HG03135 (cell line): ENCODE data around the gene FUT2.
A peak's percentile ranks its signal among the peaks of the same experiment; 100 is the strongest.
"Not testable (repeated sequence)": the region's sequence is repeated elsewhere in the genome, so short reads cannot be mapped to it uniquely, and the experiment has no call there.

Experiments
- ATAC-seq: cut with Tn5 transposase; IDR thresholded peaks from one replicate; pipeline ENCODE4 v1.9.1; 2021; ENCODE audit warnings: mild to moderate bottlenecking, moderate library complexity; ENCODE audit not compliant: unreplicated experiment

Gene FUT2

GRCh38 chr19:48698046-48698445, 2.3 kb downstream of the FUT2 start:
- no peak for ATAC-seq

DNA sequence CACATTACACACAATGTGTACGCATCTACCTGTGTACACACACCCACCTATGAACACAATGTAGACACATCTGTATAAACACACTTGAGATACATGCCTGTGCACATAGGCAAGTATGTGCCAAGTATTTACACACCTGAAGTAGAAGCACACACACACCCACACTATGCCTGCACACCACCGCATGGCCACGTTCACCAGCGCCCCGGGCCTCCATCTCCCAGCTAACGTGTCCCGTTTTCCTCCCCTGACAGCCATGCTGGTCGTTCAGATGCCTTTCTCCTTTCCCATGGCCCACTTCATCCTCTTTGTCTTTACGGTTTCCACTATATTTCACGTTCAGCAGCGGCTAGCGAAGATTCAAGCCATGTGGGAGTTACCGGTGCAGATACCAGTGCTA, 6.9 kb downstream of the FUT2 start:
- no peak for ATAC-seq

DNA sequence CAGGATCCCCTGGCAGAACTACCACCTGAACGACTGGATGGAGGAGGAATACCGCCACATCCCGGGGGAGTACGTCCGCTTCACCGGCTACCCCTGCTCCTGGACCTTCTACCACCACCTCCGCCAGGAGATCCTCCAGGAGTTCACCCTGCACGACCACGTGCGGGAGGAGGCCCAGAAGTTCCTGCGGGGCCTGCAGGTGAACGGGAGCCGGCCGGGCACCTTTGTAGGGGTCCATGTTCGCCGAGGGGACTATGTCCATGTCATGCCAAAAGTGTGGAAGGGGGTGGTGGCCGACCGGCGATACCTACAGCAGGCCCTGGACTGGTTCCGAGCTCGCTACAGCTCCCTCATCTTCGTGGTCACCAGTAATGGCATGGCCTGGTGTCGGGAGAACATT, 7.5 kb downstream of the FUT2 start:
- no peak for ATAC-seq

DNA sequence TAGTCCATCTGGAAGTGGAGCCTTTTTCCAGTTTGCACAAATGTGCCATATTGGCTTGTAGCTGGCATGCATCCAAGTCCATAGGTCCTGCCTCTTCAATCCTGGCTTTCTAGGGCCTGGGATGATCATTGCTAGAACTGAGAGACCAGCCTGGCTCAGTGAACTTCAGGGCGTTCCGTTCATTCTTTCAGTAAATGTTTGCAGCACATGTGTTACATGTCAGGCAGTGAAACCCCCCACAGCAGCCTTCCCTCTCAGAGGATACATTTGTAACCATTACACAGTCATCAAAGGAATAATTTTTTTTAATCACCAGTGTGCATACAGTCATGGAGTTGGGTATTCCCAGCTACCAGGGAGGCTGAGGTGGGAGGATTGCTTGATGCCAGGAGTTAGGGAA, 9.7 kb downstream of the FUT2 start:
- ATAC-seq, result no peak

GRCh38 chr19:48708471-48708870, 12.7 kb downstream of the FUT2 start:
- ATAC-seq, result no peak

DNA sequence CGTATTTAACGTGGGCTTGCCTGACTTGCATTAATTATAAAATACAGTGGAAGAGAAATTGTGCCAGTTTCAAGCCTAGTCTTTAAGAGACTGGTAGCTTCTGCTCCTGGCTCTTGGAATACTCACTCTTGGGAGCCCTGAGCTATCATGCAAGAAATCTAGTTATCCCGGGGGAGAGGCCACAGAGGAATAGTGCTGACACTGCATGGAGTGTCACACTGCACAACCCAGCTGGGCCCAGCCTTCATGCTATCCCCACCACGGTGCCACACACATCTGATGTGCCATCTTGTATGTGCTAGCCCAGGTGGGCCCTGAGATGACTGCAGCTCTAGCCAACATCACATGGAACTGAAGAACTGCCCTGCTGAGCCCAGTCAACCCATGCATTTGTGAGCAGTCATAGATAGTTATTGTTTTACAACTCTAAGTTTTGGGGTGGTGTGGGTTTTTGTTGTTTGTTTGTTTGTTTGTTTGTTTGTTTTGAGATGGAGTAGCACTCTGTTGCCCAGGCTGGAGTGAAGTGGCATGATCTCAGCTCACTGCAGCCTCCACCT, 15.4 kb downstream of the FUT2 start:
- no peak for ATAC-seq

- no peak for ATAC-seq
Observed at GRCh38 chr19:48713041-48713863, 17.5 kb downstream of the FUT2 start.

DNA sequence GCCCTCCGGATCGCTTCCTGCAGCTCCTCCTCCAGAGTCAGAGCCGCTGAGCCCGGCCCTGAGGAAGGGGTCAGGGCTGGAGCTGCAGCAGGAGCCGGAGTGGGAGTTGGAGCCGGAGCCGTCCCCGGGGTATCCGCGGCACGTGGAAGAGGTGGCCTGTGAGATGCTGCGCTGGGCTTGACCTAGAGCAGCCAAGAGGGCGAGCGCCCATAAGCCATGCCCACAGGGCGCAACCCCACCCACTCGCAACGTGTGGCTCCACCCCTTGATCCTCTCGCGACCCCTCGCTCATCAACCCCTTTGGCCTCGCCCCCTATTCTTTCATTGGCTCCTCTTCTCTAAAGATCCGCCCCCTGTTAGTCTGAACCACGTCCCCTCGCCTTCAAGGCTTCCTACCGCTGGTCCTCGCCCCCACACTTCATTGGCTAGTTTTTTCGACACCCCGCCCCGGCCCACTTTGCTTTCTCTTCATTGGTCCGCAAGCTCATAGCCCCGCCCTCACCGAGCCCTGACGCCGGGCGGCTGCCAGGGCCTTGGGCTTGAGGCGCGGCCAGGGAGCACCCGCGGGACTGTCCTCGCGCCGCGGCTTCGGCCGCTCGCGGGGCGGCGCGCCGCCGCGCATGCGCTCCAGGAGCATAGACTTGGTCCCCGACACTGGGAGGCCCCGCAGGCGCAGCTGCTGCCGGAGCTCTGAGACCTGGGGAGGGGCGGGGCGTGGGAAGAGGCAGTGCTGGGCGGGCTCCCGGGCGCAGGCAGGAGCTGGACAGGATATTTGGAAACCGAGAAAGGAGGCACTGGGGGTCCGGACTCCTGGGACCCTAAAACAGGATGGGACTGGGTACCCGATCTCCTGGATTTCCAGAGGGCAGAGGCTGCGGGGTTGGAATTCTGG, 18.3 kb downstream of the FUT2 start:
- peak; percentile 86 for ATAC-seq

DNA sequence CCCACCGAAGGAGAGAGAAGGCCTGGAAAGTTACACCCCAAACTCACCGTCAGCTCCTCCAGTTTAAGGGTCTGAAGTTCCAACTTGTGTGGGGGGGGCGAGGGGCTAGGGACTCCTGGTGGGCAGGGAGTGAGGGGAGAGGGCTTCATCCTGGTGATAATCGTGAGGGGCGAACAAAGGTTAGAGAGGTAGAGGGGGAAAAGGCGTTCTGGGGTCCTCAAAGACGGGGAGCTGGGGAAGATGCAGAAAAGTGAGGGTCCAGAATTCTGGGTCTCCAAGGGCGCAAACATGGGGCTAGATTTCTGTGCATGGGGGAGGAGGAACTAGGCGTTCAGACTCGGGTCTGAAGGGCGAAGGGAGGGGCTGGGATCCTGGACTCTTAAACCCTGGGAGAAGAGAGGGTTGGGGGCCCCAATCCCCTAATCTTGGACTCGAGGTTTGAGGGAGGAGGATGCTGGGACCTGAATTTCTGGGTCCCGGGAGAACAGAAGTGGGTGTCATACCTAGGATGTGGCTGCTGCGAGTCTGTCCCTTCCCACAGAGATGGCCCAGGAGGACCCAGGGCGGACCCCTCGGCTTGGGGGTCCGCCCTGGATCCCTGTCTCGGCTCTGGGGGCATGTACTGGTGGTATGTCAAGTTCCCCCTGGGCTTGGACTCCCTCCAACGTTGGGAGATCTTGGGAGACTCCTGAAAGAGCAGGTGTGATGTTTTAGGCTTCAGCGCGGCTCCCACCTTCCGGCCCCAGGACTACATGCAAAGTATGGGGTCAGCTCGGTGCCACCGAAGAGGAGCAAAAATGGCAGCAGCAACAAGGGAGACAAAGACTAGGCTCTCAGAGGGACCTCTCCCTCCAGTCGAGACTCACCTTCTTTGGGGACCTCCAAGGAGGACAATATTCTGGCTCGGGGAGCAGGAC, 19.2 kb downstream of the FUT2 start:
- no peak for ATAC-seq

DNA sequence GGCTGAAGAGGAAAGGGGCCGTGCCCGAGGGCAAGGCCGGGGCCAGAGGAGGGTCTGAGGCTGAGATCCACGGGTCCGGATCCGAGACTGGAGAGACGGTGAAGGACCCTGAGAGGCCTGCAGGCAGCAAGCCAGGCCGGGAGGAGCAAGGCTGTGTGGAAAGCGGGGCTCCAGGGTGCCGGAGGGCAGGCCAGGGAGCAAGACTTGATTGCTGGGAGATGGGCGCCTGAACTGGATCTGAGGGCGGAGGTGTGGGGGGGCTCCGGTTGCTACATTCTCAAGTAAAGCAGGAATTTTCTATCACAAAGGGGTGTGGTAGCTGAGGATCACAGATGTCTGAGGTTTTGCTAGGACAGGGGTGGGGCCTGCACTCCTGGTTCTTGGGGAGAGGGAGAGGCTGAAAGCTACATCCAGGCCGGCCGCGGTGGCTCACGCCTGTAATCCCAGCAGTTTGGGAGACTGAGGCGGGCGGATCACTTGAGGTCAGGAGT, 20.0 kb downstream of the FUT2 start:
- ATAC-seq, result no peak

GRCh38 chr19:48716562-48717291, 21.0 kb downstream of the FUT2 start:
- no peak for ATAC-seq

GRCh38 chr19:48718106-48718505, 22.3 kb downstream of the FUT2 start:
- ATAC-seq, result not testable (repeated sequence)

- ATAC-seq, result no peak
Observed at GRCh38 chr19:48718711-48719231, 23.0 kb downstream of the FUT2 start.

DNA sequence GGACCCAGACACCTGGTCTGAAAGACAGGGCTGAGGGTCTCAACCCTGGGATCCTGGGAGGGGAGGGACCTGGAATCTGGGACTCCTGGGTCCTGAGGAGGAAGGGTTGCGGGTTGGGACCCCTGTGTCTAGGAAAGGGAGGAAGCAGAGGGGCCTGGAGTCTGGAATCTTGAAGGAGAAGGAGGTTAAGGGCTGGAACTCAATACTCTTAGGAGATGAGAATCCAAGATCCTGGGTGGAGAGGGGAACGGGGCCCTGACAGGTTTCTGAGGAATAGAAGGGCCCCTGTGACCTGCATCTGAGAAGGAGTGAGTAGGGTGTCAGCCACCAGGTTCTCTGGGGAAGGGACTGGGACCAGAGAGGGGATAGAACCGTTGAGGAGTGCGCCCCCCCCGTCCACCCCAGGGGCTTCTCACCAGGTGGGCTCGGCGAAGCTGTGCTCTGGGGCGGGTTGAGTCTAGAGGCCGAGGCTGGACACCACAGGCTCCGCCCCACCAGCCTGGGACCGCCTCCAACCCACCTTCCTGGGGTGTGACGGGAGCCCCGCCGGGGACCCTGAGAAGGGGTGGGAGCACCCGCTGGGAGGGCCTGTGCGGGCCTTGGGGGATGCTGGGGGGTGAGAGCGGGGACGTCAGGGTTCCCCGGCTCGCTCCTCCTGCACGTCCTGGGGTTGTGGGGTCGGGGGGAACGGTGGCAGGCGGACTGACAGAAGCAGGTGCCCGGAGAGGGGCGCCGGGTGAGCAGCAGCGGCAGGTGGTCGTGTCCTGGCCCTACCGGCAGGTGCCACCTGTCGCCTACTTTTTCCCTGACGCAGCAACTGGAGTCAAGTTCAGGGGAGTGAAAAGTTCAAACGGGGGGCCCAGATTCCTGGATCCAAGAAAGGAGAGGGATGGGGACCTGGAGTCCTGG, 23.7 kb downstream of the FUT2 start, which contains the start of gene MAMSTR:
MAMSTR (minus strand) TSS at position 463 of the 909 bp plus-strand sequence. CDS start 694 bp downstream, outside the sequence.
- no peak for ATAC-seq

- ATAC-seq, result no peak
Observed at GRCh38 chr19:48720251-48720612, 24.5 kb downstream of the FUT2 start.

DNA sequence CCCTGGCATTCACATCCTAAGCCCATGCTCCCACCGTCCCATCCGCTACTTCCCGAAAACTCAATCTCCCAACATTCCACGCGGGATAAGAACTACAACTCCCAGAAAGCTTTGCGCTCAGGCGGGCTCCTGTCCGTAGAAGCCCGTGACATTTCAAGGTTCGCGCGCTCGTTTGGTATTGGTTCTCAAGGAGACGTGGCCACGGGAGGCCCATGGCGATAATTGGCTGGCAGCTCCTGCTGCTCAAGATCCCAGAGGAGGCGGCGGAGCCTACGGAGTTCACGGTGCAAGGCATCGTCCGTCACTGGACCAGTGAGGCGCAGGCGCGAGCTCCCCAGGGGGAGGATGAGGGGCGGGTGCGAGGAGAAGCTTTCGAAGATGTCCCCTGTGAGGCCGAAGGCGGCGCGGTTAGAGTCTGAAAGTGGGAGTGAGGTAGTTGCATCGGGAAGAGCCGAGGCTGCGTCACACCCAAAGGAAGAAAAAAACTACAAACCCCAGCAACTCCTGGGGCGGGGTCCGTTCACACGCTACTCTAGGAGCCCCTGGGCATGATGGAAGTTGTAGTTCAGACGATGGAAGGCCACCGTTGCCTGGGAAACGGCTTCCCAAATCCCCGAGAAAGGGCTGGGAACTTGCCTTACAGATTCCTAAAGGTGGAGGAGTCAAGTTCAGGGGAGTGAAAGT, 25.0 kb downstream of the FUT2 start:
- peak; percentile 71 for ATAC-seq

DNA sequence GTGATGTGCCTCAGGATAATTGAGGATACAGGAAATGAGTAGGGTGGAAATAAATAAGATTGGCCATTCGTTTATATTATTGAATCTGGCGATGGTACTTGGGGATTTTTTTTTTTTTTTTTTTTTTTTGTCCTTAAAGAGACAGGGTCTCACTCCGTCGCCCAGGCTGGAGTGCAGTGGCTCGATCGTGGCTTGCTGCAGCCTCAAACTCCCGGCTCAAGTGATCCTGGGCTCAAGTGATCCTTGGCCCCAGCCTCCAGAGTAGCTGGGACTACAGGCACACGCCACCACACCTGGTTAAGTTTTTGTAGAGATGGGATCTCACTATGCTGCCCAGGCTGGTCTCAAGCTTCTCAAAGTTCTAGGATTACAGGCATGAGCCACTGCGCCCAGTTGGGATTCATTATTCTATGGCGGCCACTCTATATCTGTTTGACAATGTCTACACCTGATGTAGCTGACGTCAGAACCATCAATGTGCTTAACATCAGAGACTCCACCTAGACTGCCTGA, 26.5 kb downstream of the FUT2 start:
- ATAC-seq, result no peak
